GM23338 (cell line): ENCODE measurements around the gene TLR9. TPM values are rescaled to one million over a fixed set of nuclear protein-coding genes. Genes with fewer than 3 reads are reported as not detected.

ENCODE experiments used
- ATAC-seq: fragments of 200-7000 bp; cut with Tn5 transposase; 3 replicates; pipeline ENCODE4 v1.9.1; 2020
- DNase-seq: peaks from one replicate; pipeline ENCODE4 v3.0.0-alpha.2; 2015; ENCODE audit warnings: low spot score
- H2AFZ ChIP-seq: fragments of 200-600 bp; sonication (generic); 2 replicates; pipeline ENCODE4 v1.8.0; 2016; ENCODE audit warnings: antibody characterized with exemption, mild to moderate bottlenecking, moderate library complexity
- H3F3A ChIP-seq: fragments of 200-600 bp; sonication (generic); replicated peaks from 2 replicates; pipeline ENCODE4 v1.8.0; 2017; ENCODE audit warnings: antibody characterized with exemption, mixed run types, low read depth
- H3K27ac ChIP-seq: fragments of 200-600 bp; sonication (generic); 2 replicates; pipeline ENCODE4 v1.6.1; 2016; ENCODE audit warnings: low read depth
- H3K27me3 ChIP-seq: fragments of 200-600 bp; sonication (generic); 2 replicates; pipeline ENCODE4 v1.8.0; 2016; ENCODE audit warnings: mild to moderate bottlenecking, mixed run types, moderate library complexity; ENCODE audit not compliant: insufficient read depth
- H3K36me3 ChIP-seq: fragments of 200-600 bp; sonication (generic); 2 replicates; pipeline ENCODE4 v1.8.0; 2016; ENCODE audit warnings: mild to moderate bottlenecking; ENCODE audit not compliant: insufficient read depth
- H3K4me1 ChIP-seq: fragments of 200-600 bp; sonication (generic); 2 replicates; pipeline ENCODE4 v1.8.0; 2016; ENCODE audit warnings: mild to moderate bottlenecking, moderate library complexity; ENCODE audit not compliant: insufficient read depth
- H3K4me2 ChIP-seq: fragments of 200-600 bp; sonication (generic); 2 replicates; pipeline ENCODE4 v1.7.1; 2017; ENCODE audit warnings: mixed run types
- H3K4me3 ChIP-seq: fragments of 200-600 bp; sonication (generic); 2 replicates; pipeline ENCODE4 v1.6.1; 2016; ENCODE audit warnings: mixed run types
- H3K79me2 ChIP-seq: fragments of 200-600 bp; sonication (generic); replicated peaks from 2 replicates; pipeline ENCODE4 v1.8.0; 2017; ENCODE audit warnings: mild to moderate bottlenecking; ENCODE audit not compliant: insufficient read depth
- H3K9me2 ChIP-seq: fragments of 200-600 bp; sonication (generic); 2 replicates; pipeline ENCODE4 v1.8.0; 2017; ENCODE audit not compliant: insufficient read depth
- H4K20me1 ChIP-seq: fragments of 200-600 bp; sonication (generic); replicated peaks from 2 replicates; pipeline ENCODE4 v1.8.0; 2017; ENCODE audit warnings: mild to moderate bottlenecking; ENCODE audit not compliant: insufficient read depth
- H3K27ac Mint-ChIP-seq: 2 replicates; pipeline ENCODE4 v1.8.0; 2020; ENCODE audit warnings: inconsistent platforms, mild to moderate bottlenecking, moderate library complexity, mixed read lengths
- H3K27me3 Mint-ChIP-seq: 3 replicates; pipeline ENCODE4 v1.8.0; 2022; ENCODE audit warnings: low read depth, mild to moderate bottlenecking, moderate library complexity, mixed read lengths, inconsistent platforms; ENCODE audit not compliant: insufficient read depth, poor library complexity
- H3K36me3 Mint-ChIP-seq: 3 replicates; pipeline ENCODE4 v1.8.0; 2021; ENCODE audit warnings: low read depth, mild to moderate bottlenecking, inconsistent platforms, moderate library complexity, mixed read lengths
- H3K4me1 Mint-ChIP-seq: 3 replicates; pipeline ENCODE4 v1.8.0; 2020; ENCODE audit warnings: mild to moderate bottlenecking, inconsistent platforms, mixed read lengths
- H3K4me3 Mint-ChIP-seq: 3 replicates; pipeline ENCODE4 v1.8.0; 2021; ENCODE audit warnings: moderate library complexity, mild to moderate bottlenecking, inconsistent platforms, mixed read lengths
- H3K9me3 Mint-ChIP-seq: 3 replicates; pipeline ENCODE4 v1.8.0; 2020; ENCODE audit warnings: moderate library complexity, mild to moderate bottlenecking, inconsistent platforms, mixed read lengths
- CTCF ChIP-seq, 2 experiments: fragments of 200-600 bp in 1 of 2; sonication (generic) in 1 of 2; conservative IDR thresholded peaks; 2 replicates each; pipeline versions ENCODE4 v1.5.1 to v1.6.1; 2016 to 2017; ENCODE audit warnings: antibody characterized with exemption in 2 of 2, low read depth in 2 of 2, mild to moderate bottlenecking in 2 of 2, moderate library complexity in 1 of 2
- ETS1 ChIP-seq: IDR thresholded peaks from 2 replicates; pipeline ENCODE4 v1.6.1; 2016; ENCODE audit warnings: antibody characterized with exemption
- EZH2 ChIP-seq: fragments of 200-600 bp; sonication (generic); IDR thresholded peaks from one replicate; pipeline ENCODE4 v1.8.0; 2017; ENCODE audit warnings: antibody characterized with exemption, mild to moderate bottlenecking, low read depth; ENCODE audit not compliant: unreplicated experiment
- EZH2phosphoT487 ChIP-seq: fragments of 200-600 bp; sonication (generic); IDR thresholded peaks from one replicate; pipeline ENCODE4 v1.8.1; 2018; ENCODE audit warnings: antibody characterized with exemption; ENCODE audit not compliant: unreplicated experiment
- JUNB ChIP-seq: IDR thresholded peaks from one replicate; pipeline ENCODE4 v1.6.1; 2016; ENCODE audit warnings: antibody characterized with exemption; ENCODE audit not compliant: unreplicated experiment
- POLR2AphosphoS5 ChIP-seq: IDR thresholded peaks from 2 replicates; pipeline ENCODE4 v1.6.1; 2016; ENCODE audit warnings: antibody characterized with exemption, low read depth
- ZNF114 ChIP-seq: fragments of 250-450 bp; sonication (Bioruptor Pico); IDR thresholded peaks from 2 replicates; pipeline ENCODE4 v1.5.0; 2020; ENCODE audit warnings: mild to moderate bottlenecking, moderate library complexity
- polyA plus RNA-seq: library from polyadenylated mRNA; unstranded; fragments of >200 nt; fragmentation: Nextera tagmentation; extraction: Ambion mirVana; gene quantifications from 2 replicates; pipeline ENCODE4 v1.2.1, GENCODE V29; 2016
- total RNA-seq: library from RNA; depleted of rRNA; stranded (reverse); fragments of >200 nt; shearing (Covaris generic); gene quantifications from 2 replicates; pipeline ENCODE4 v1.2.3, GENCODE V29; 2014

The TLR9 gene
- total and polyA plus RNA-seq, 2 experiments from 2014 or later: not detected

- Mint-ChIP-seq H3K36me3 (peaks cover 86% of the 10 kb centered on the region), H3K4me3 (no peak overlapping the region), H3K9me3 (no peaks in the 10 kb centered on the region), H3K27me3 (peaks cover 2% of the 10 kb centered on the region), H3K4me1 (no peaks in the 10 kb centered on the region; the same call in 2 of the 3 replicates), H3K27ac (no peak overlapping the region)
- Histone ChIP-seq H3K36me3 (peaks cover 55% of the 10 kb centered on the region), H3K4me3 (no peak overlapping the region), H3K4me1 (no peaks in the 10 kb centered on the region), H3K9me2 (no peaks in the 10 kb centered on the region), H3K27ac (no peak overlapping the region), H4K20me1 (peaks cover 62% of the 10 kb centered on the region), H3K27me3 (no peaks in the 10 kb centered on the region), H3K4me2 (no peak overlapping the region), H3F3A (peaks cover 16% of the 10 kb centered on the region), H2AFZ (no peak overlapping the region), H3K79me2 (peaks cover 94% of the 10 kb centered on the region)
- DNase-seq (no peak), ATAC-seq (no peak)
- TF ChIP-seq EZH2: no peak
- TF ChIP-seq EZH2phosphoT487: no peak
- TF ChIP-seq ZNF114: no peak
- no peak for TF ChIP-seq POLR2AphosphoS5
- TF ChIP-seq JUNB: no peak
- TF ChIP-seq ETS1: no peak
Measured at GRCh38 chr3:52268036-52268435, 42.6 kb upstream of the TLR9 start.

- no peak for DNase-seq
Measured at GRCh38 chr3:52265387-52265786, 39.9 kb upstream of the TLR9 start.

More at GRCh38 chr3:52265387-52265786, 39.9 kb upstream of the TLR9 start:
- peak; percentile 20 to 39; a peak in 2 of 4 replicates for TF ChIP-seq CTCF (conservative IDR thresholded peaks at IDR 0.05; ENCODE audit: low read depth in 2 of 2)
- no peak for TF ChIP-seq JUNB
- H3K79me2 ChIP-seq: peaks cover 84% of the 10 kb centered on the region
- Mint-ChIP-seq H3K27me3 (peaks cover 2% of the 10 kb centered on the region), H3K36me3 (peaks cover 91% of the 10 kb centered on the region), H3K4me1 (no peaks in the 10 kb centered on the region), H3K27ac (no peak overlapping the region), H3K9me3 (no peaks in the 10 kb centered on the region), H3K4me3 (no peak overlapping the region)
- H3K4me3 ChIP-seq: no peak overlapping the region
- no peaks in the 10 kb centered on the region for H3K4me1 ChIP-seq
- no peaks in the 10 kb centered on the region for H3K27me3 ChIP-seq
- H3K9me2 ChIP-seq: no peaks in the 10 kb centered on the region
- H3K36me3 ChIP-seq: peaks cover 79% of the 10 kb centered on the region
- no peak for ATAC-seq
- no peak overlapping the region for H3K27ac ChIP-seq
- H4K20me1 ChIP-seq: peaks cover 53% of the 10 kb centered on the region
- H3F3A ChIP-seq: peaks cover 17% of the 10 kb centered on the region
- no peak overlapping the region for H3K4me2 ChIP-seq
- H2AFZ ChIP-seq: no peak overlapping the region
